IPS DF 6.9 (cell line): ENCODE measurements around the gene HIPK1.

Experiments
- DNase-seq: peaks from one replicate; pipeline ENCODE4 v3.0.0-alpha.2; 2013; ENCODE audit warnings: low read depth, low spot score
- H3K27ac ChIP-seq: one replicate; pipeline ENCODE4 v1.5.1; 2013; ENCODE audit warnings: low read length, control low read depth
- H3K27me3 ChIP-seq: 2 replicates; pipeline ENCODE4 v1.6.1; 2013; ENCODE audit warnings: mild to moderate bottlenecking, low read length; ENCODE audit not compliant: control insufficient read depth, insufficient read depth
- H3K36me3 ChIP-seq: 2 replicates; pipeline ENCODE4 v1.6.1; 2013; ENCODE audit warnings: low read length; ENCODE audit not compliant: control insufficient read depth, insufficient read depth
- H3K4me1 ChIP-seq: 2 replicates; pipeline ENCODE4 v1.6.1; 2013; ENCODE audit warnings: low read length; ENCODE audit not compliant: control insufficient read depth, insufficient read depth
- H3K4me3 ChIP-seq: 2 replicates; pipeline ENCODE4 v1.5.1; 2013; ENCODE audit warnings: mild to moderate bottlenecking, low read length
- H3K9me3 ChIP-seq: 2 replicates; pipeline ENCODE4 v1.6.1; 2013; ENCODE audit warnings: low read length, inconsistent platforms; ENCODE audit not compliant: control insufficient read depth, insufficient read depth
- WGBS: extraction: QIAGEN DNeasy Blood & Tissue Kit; methylation state at CpG from one replicate; pipeline ENCODE4 v1.1.7; 2013; ENCODE audit warnings: mixed read lengths, missing lambda C conversion rate; ENCODE audit not compliant: insufficient read length, insufficient coverage; 5-methylcytosine and 5-hydroxymethylcytosine counted together

Gene HIPK1

GRCh38 chr1:113981962-113982931 is 53.1 kb downstream of the HIPK1 start:
- Histone ChIP-seq H3K36me3 (no peaks in the 10 kb centered on the region; the same call in 1 of the 2 replicates), H3K9me3 (peaks cover 2% of the 10 kb centered on the region; the same call in 1 of the 2 replicates), H3K4me3 (no peak overlapping the region), H3K27me3 (no peaks in the 10 kb centered on the region), H3K4me1 (peaks cover 12% of the 10 kb centered on the region), H3K27ac (no peak overlapping the region)
- WGBS = no CpG with 5 or more reads among the region's 18 CpGs
- no peak for DNase-seq

- H3K27ac ChIP-seq = no peak overlapping the region
- H3K36me3 ChIP-seq = no peaks in the 10 kb centered on the region; the same call in 1 of the 2 replicates
- H3K4me3 ChIP-seq = no peak overlapping the region
- H3K9me3 ChIP-seq = peaks cover 2% of the 10 kb centered on the region; the same call in 1 of the 2 replicates
- no peak for DNase-seq
- H3K4me1 ChIP-seq = peaks cover 12% of the 10 kb centered on the region
- H3K27me3 ChIP-seq = no peaks in the 10 kb centered on the region
- WGBS = no CpG with 5 or more reads among the region's 5 CpGs
Measured at GRCh38 chr1:113982949-113983348, 53.8 kb downstream of the HIPK1 start.

- Histone ChIP-seq H3K27ac (no peak overlapping the region), H3K36me3 (no peaks in the 10 kb centered on the region; the same call in 1 of the 2 replicates), H3K4me1 (peaks cover 12% of the 10 kb centered on the region), H3K4me3 (no peak overlapping the region), H3K9me3 (peaks cover 2% of the 10 kb centered on the region; the same call in 1 of the 2 replicates), H3K27me3 (no peaks in the 10 kb centered on the region)
- WGBS = no CpG with 5 or more reads among the region's 8 CpGs
- DNase-seq = no peak
Measured at GRCh38 chr1:113983391-113983790, 54.3 kb downstream of the HIPK1 start.

GRCh38 chr1:113983826-113984225 is 54.7 kb downstream of the HIPK1 start:
- Histone ChIP-seq H3K4me3 (no peak overlapping the region), H3K4me1 (peaks cover 12% of the 10 kb centered on the region), H3K9me3 (peaks cover 2% of the 10 kb centered on the region; the same call in 1 of the 2 replicates), H3K36me3 (no peaks in the 10 kb centered on the region; the same call in 1 of the 2 replicates), H3K27me3 (no peaks in the 10 kb centered on the region), H3K27ac (no peak overlapping the region)
- no peak for DNase-seq
- no CpG with 5 or more reads among the region's 7 CpGs for whole genome bisulfite sequencing

GRCh38 chr1:113984710-113985109 is 55.6 kb downstream of the HIPK1 start:
- H3K4me1 ChIP-seq = peaks cover 11% of the 10 kb centered on the region
- H3K9me3 ChIP-seq = peaks cover 2% of the 10 kb centered on the region; the same call in 1 of the 2 replicates
- no CpG with 5 or more reads among the region's 4 CpGs for WGBS
- no peak overlapping the region for H3K27ac ChIP-seq
- H3K27me3 ChIP-seq = no peaks in the 10 kb centered on the region
- H3K4me3 ChIP-seq = no peak overlapping the region
- no peak for DNase-seq
- H3K36me3 ChIP-seq = no peaks in the 10 kb centered on the region; the same call in 1 of the 2 replicates

- WGBS = no CpG with 5 or more reads among the region's 6 CpGs
- H3K4me3 ChIP-seq = no peak overlapping the region
- peaks cover 2% of the 10 kb centered on the region; the same call in 1 of the 2 replicates for H3K9me3 ChIP-seq
- no peaks in the 10 kb centered on the region for H3K27me3 ChIP-seq
- H3K36me3 ChIP-seq = no peaks in the 10 kb centered on the region; the same call in 1 of the 2 replicates
- H3K4me1 ChIP-seq = peaks cover 7% of the 10 kb centered on the region
- no peak overlapping the region for H3K27ac ChIP-seq
- DNase-seq = no peak
Measured at GRCh38 chr1:113986802-113987201, 57.7 kb downstream of the HIPK1 start.

GRCh38 chr1:113987259-113987658 is 58.1 kb downstream of the HIPK1 start:
- no peak for DNase-seq
- Histone ChIP-seq H3K36me3 (no peaks in the 10 kb centered on the region; the same call in 1 of the 2 replicates), H3K4me1 (peaks cover 7% of the 10 kb centered on the region), H3K4me3 (no peak overlapping the region), H3K27me3 (no peaks in the 10 kb centered on the region), H3K27ac (no peak overlapping the region), H3K9me3 (peaks cover 2% of the 10 kb centered on the region; the same call in 1 of the 2 replicates)
- WGBS = no CpG with 5 or more reads among the region's 5 CpGs

- Histone ChIP-seq H3K9me3 (no peaks in the 10 kb centered on the region; the same call in 1 of the 2 replicates), H3K27ac (no peak overlapping the region), H3K4me1 (no peaks in the 10 kb centered on the region), H3K36me3 (no peaks in the 10 kb centered on the region), H3K27me3 (no peaks in the 10 kb centered on the region), H3K4me3 (no peak overlapping the region)
- DNase-seq = no peak
- WGBS = no CpG with 5 or more reads among the region's 2 CpGs
Measured at GRCh38 chr1:113990530-113990929, 61.4 kb downstream of the HIPK1 start.

GRCh38 chr1:113990961-113991360 is 61.8 kb downstream of the HIPK1 start:
- no peaks in the 10 kb centered on the region for H3K4me1 ChIP-seq
- no peak overlapping the region for H3K27ac ChIP-seq
- no peaks in the 10 kb centered on the region for H3K27me3 ChIP-seq
- H3K9me3 ChIP-seq = no peaks in the 10 kb centered on the region; the same call in 1 of the 2 replicates
- no peak overlapping the region for H3K4me3 ChIP-seq
- WGBS = no CpG with 5 or more reads among the region's 4 CpGs
- no peaks in the 10 kb centered on the region for H3K36me3 ChIP-seq
- no peak for DNase-seq

- DNase-seq = no peak
- H3K4me1 ChIP-seq = no peaks in the 10 kb centered on the region
- H3K27me3 ChIP-seq = no peaks in the 10 kb centered on the region
- no peak overlapping the region for H3K27ac ChIP-seq
- no peaks in the 10 kb centered on the region; the same call in 1 of the 2 replicates for H3K9me3 ChIP-seq
- no peaks in the 10 kb centered on the region for H3K36me3 ChIP-seq
- WGBS = no CpG with 5 or more reads among the region's 5 CpGs
- no peak overlapping the region for H3K4me3 ChIP-seq
Measured at GRCh38 chr1:113991467-113991997, 62.4 kb downstream of the HIPK1 start.
